ENCODE measurements around the gene REEP6. TPM values are rescaled to one million over a fixed set of nuclear protein-coding genes. Genes with fewer than 3 reads are reported as not detected.

Gene REEP6
- total and polyA plus RNA-seq, 2 of the 4 experiments (the other 2 are of a cell fraction), result 1.3 to 2.2 TPM

DNA sequence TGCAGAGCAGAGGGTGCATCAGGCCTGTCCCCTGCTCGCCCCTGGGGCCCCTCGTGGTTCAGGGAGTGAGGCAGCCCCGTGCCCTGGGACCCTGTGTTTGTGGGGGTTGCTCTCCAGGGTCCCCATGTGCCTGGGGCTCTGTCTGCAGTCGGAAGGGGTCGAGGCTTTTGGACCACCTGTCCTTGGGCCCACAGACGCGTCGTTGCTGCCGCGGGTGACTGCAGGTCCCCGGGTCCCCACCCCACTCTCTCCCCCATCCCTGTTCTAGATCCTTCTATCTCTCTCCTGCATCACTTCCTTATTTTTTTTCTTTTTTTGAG is 2.7 kb upstream of the REEP6 start:
- H4K8ac ChIP-seq (ENCODE audit: low read depth in 2 of 2, low read length in 2 of 2), result no peak overlapping the region
- WGBS, 2 experiments (ENCODE audit: extremely low coverage in 2 of 2, insufficient read length in 1 of 2), result 70% methylated on average over 9 of the region's 11 CpGs; no CpG with 5 or more reads in 1 of the 2 experiments
- H3K36me3 ChIP-seq (ENCODE audit: control insufficient read depth, insufficient read depth, low read length), result no peaks in the 10 kb centered on the region
- H2BK20ac ChIP-seq (ENCODE audit: low read depth, low read length), result no peak overlapping the region
- no peak overlapping the region for H2AK9ac ChIP-seq (replicated peaks; ENCODE audit: low read depth, low read length, poor library complexity)
- dilution Hi-C loops (cut with HindIII; ENCODE audit: low sequenced_read_pairs, unreplicated experiment) (no loop called here), intact Hi-C loops (cut with micrococcal nuclease) (no loop called here), in situ Hi-C loops (cut with MboI; ENCODE audit: low sequenced_read_pairs) (no loop called here)
- H2BK5ac ChIP-seq (ENCODE audit: low read depth, low read length, poor library complexity, severe bottlenecking), result no peak overlapping the region
- H3K27ac ChIP-seq (ENCODE audit: insufficient read depth, low read length), result no peak overlapping the region
- H3K79me1 ChIP-seq (ENCODE audit: low read depth in 1 of 2, low read length in 2 of 2), result no peaks in the 10 kb centered on the region
- H3K18ac ChIP-seq (ENCODE audit: low read depth, low read length), result no peak overlapping the region
- H3K56ac ChIP-seq (ENCODE audit: extremely low read depth, insufficient read depth, low read length), result no peak overlapping the region
- no peak overlapping the region for H3K23ac ChIP-seq (ENCODE audit: low read depth, low read length)
- TF ChIP-seq CTCF (conservative IDR thresholded peaks at IDR 0.05; ENCODE audit: low read depth, low read length), result no peak
- TF ChIP-seq POLR2A (IDR thresholded peaks at IDR 0.05; ENCODE audit: low read depth, low read length), result no peak
- TF ChIP-seq CEBPB (IDR thresholded peaks at IDR 0.05; ENCODE audit: low read depth, low read length), result no peak
- TF ChIP-seq MXI1 (IDR thresholded peaks at IDR 0.05; ENCODE audit: borderline replicate concordance, low read depth, low read length), result no peak
- no peak overlapping the region for H3K14ac ChIP-seq (replicated peaks; ENCODE audit: low read depth, low read length)
- H4K91ac ChIP-seq (ENCODE audit: insufficient read depth, low read depth, low read length), result no peak overlapping the region
- no peak overlapping the region for H2BK120ac ChIP-seq (ENCODE audit: low read depth, low read length)
- no peak overlapping the region for H3K9ac ChIP-seq (ENCODE audit: low read depth, low read length)
- H3K4me3 ChIP-seq (ENCODE audit: insufficient read depth, low read depth, low read length), result no peak overlapping the region
- BruUV-seq (replicated peaks), result no TSS peak
- no peak overlapping the region for H2AK5ac ChIP-seq (ENCODE audit: low read depth, low read length)
- no peak overlapping the region for H3K4ac ChIP-seq (ENCODE audit: low read depth, low read length)
- H4K5ac ChIP-seq (ENCODE audit: low read depth, low read length), result no peak overlapping the region
- no peak overlapping the region for H2BK15ac ChIP-seq (ENCODE audit: low read depth, low read length)
- no peaks in the 10 kb centered on the region for H3K9me1 ChIP-seq (ENCODE audit: insufficient read depth, low read length)
- CTCF ChIA-PET, result no interaction called here
- peaks cover 9% of the 10 kb centered on the region; the same call in 1 of the 2 replicates for H3K27me3 ChIP-seq (ENCODE audit: control insufficient read depth, insufficient read depth, low read length)
- no peak overlapping the region for H3K4me2 ChIP-seq (ENCODE audit: low read depth, low read length)
- ATAC-seq (ENCODE audit: low read depth), result no peak
- no peak for DNase-seq
- POLR2A ChIA-PET (ENCODE audit: unreplicated experiment), result no interaction called here
- H2AFZ ChIP-seq (replicated peaks; ENCODE audit: low read length, poor library complexity), result no peak overlapping the region
- peaks cover 3% of the 10 kb centered on the region; the same call in 1 of the 2 replicates for H4K20me1 ChIP-seq (ENCODE audit: insufficient read depth, low read length)
- H3K4me1 ChIP-seq (ENCODE audit: control insufficient read depth, insufficient read depth, low read length), result peaks cover 9% of the 10 kb centered on the region
- no peaks in the 10 kb centered on the region for H3K9me3 ChIP-seq (ENCODE audit: control insufficient read depth, insufficient read depth, low read length)
